ENCODE measurements around the gene SERINC3. TPM values are rescaled to one million over a fixed set of nuclear protein-coding genes. Genes with fewer than 3 reads are reported as not detected.
"Not testable (repeated sequence)": the region's sequence is repeated elsewhere in the genome, so short reads cannot be mapped to it uniquely, and the experiment has no call there.

Gene SERINC3
- total and polyA plus RNA-seq, 2 of the 8 experiments (the other 6 are each of a cell fraction or from before 2014, with no cell fraction given), result 47.2 to 66.0 TPM

GRCh38 chr20:44560818-44561217 is 38.9 kb upstream of the SERINC3 start:
- H3K79me1 ChIP-seq (ENCODE audit: low read depth, low read length); H4K91ac ChIP-seq (replicated peaks; ENCODE audit: insufficient read length, low read length); H4K5ac ChIP-seq (ENCODE audit: insufficient read length, low read depth, low read length); H2BK15ac ChIP-seq (ENCODE audit: low read length); H3K9me3 ChIP-seq (ENCODE audit: insufficient read depth in 2 of 2, low read depth in 1 of 2, low read length in 1 of 2); H3K23me2 ChIP-seq (ENCODE audit: low read depth, low read length); H3K36me3 ChIP-seq (ENCODE audit: control insufficient read depth in 2 of 4, insufficient read depth in 4 of 4, low read length in 3 of 4); H3K23ac ChIP-seq (ENCODE audit: insufficient read length); H3K4me1 ChIP-seq (replicated peaks in 1 of 4; ENCODE audit: control insufficient read depth in 3 of 4, insufficient read depth in 4 of 4, low read length in 3 of 4); H2BK5ac ChIP-seq (ENCODE audit: low read depth, low read length); H4K8ac ChIP-seq (ENCODE audit: extremely low read depth, insufficient read depth, low read length); H2BK120ac ChIP-seq (replicated peaks; ENCODE audit: low read depth, low read length); H4K20me1 ChIP-seq (replicated peaks in 1 of 2; ENCODE audit: control insufficient read depth in 1 of 2, insufficient read depth in 2 of 2, low read length in 2 of 2); CTCF ChIA-PET (ENCODE audit: partially characterized antibody); H3K4me2 ChIP-seq (ENCODE audit: insufficient read depth in 1 of 2, low read depth in 2 of 2, low read length in 2 of 2); DNase-seq (ENCODE audit: low read depth in 1 of 2, low spot score in 2 of 2); H3K4me3 ChIP-seq (ENCODE audit: extremely low read depth in 1 of 4, insufficient read depth in 2 of 4, low read depth in 3 of 4, low read length in 4 of 4); H3K27me3 ChIP-seq (replicated peaks in 1 of 4; ENCODE audit: control insufficient read depth in 3 of 4, extremely low read depth in 1 of 4, insufficient read depth in 3 of 4, low read length in 3 of 4); H3K27ac ChIP-seq (ENCODE audit: low read depth, low read length); H3K4ac ChIP-seq (replicated peaks; ENCODE audit: insufficient read length, low read depth, low read length); H2BK12ac ChIP-seq (ENCODE audit: low read depth, low read length); H3K18ac ChIP-seq (ENCODE audit: extremely low read depth, low read length); H3K56ac ChIP-seq (replicated peaks; ENCODE audit: insufficient read length, low read depth, low read length); H2AFZ ChIP-seq (ENCODE audit: low read length); H3K9ac ChIP-seq (replicated peaks in 1 of 4; ENCODE audit: extremely low read depth in 1 of 4, low read depth in 3 of 4, low read length in 3 of 4); H3K79me2 ChIP-seq (ENCODE audit: control insufficient read depth in 1 of 2, insufficient read depth in 2 of 2, low read length in 2 of 2); POLR2A ChIA-PET (ENCODE audit: partially characterized antibody); H2AK5ac ChIP-seq (ENCODE audit: low read depth, low read length); H2BK20ac ChIP-seq (ENCODE audit: low read length); H3K14ac ChIP-seq (ENCODE audit: insufficient read length); FAIRE-seq: not testable (repeated sequence)
- WGBS, 2 experiments (ENCODE audit: extremely low coverage in 1 of 2, insufficient coverage in 1 of 2, insufficient read length in 1 of 2, insufficient replicate concordance in 2 of 2, low coverage in 1 of 2, low lambda C conversion rate in 2 of 2, missing lambda C conversion rate in 1 of 2), result 88% methylated on average over 6 of the region's 6 CpGs; no CpG with 5 or more reads in 1 of the 2 experiments
